ENCODE measurements around the gene OSBPL1A.

The OSBPL1A gene

DNA sequence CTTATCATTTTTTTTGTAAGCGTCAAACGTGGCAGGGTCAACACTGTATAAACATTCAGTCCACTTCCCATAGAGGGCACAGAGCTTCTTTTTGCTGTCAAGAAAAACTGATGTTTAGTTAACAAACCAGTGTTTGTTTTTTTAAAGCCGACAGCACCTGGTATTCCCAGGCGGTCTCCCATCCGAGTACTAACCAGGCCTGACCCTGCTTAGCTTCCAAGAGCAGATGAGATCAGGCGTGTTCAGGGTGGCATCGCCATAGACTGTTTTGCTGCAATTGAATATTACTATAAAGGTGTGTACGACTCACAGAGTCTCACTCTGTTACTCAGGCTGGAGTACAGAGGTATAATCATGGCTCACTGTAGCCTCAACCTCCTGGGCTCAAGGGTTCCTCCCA lies 227.3 kb downstream of the OSBPL1A start:
- no peaks in the 10 kb centered on the region for H3F3A ChIP-seq (ENCODE audit: insufficient read depth)
- H3K27ac ChIP-seq (ENCODE audit: low read depth, low read length): no peak overlapping the region
- no peaks in the 10 kb centered on the region for H3K79me2 ChIP-seq (ENCODE audit: insufficient read depth, low read length)
- no peak for TF ChIP-seq EZH2phosphoT487 (conservative IDR thresholded peaks at IDR 0.05; ENCODE audit: low read length)
- TF ChIP-seq CTCF (IDR thresholded peaks at IDR 0.05; ENCODE audit: insufficient read depth, low read length, poor library complexity, severe bottlenecking): no peak
- no peak overlapping the region for H3K4me3 ChIP-seq (ENCODE audit: insufficient read depth, low read length, poor library complexity, severe bottlenecking)
- no peaks in the 10 kb centered on the region for H3K27me3 ChIP-seq (ENCODE audit: low read length)
- H3K9me3 ChIP-seq (ENCODE audit: insufficient read depth, low read length): no peaks in the 10 kb centered on the region
- H3K36me3 ChIP-seq (ENCODE audit: low read length): no peaks in the 10 kb centered on the region
- no peak overlapping the region for H3K4me2 ChIP-seq (ENCODE audit: low read depth, low read length, poor library complexity, severe bottlenecking)
- no peaks in the 10 kb centered on the region for H3K9me2 ChIP-seq (replicated peaks; ENCODE audit: insufficient read depth, low read length)
- H3K9ac ChIP-seq (ENCODE audit: low read length): no peak overlapping the region
- H4K20me1 ChIP-seq (ENCODE audit: low read depth, low read length): no peaks in the 10 kb centered on the region
- H2AFZ ChIP-seq (ENCODE audit: low read depth, low read length, severe bottlenecking): no peak overlapping the region

DNA sequence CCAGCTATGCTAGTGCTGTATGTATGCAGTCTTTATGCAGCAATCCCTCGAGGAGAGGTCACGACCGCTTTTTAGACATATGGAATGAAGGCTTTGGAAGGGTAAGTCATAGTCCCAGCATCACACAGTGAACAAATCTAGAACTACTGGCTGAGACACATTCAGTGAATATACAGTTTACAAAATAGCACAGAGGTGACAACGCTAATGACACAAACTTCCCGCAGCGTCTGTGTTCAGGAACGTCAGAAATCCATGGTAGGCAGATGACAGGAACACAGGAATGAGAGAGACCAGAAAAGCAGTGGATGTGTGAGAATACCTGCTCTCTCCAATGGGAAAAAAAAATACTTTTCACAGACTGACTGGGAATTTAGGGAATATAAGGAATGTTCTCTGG lies 229.1 kb downstream of the OSBPL1A start:
- no peak overlapping the region for H2AFZ ChIP-seq (ENCODE audit: low read depth, low read length, severe bottlenecking)
- no peak overlapping the region for H3K27ac ChIP-seq (ENCODE audit: low read depth, low read length)
- no peaks in the 10 kb centered on the region for H3K9me3 ChIP-seq (ENCODE audit: insufficient read depth, low read length)
- no peak overlapping the region for H3K4me3 ChIP-seq (ENCODE audit: insufficient read depth, low read length, poor library complexity, severe bottlenecking)
- no peaks in the 10 kb centered on the region for H4K20me1 ChIP-seq (ENCODE audit: low read depth, low read length)
- no peaks in the 10 kb centered on the region for H3K9me2 ChIP-seq (replicated peaks; ENCODE audit: insufficient read depth, low read length)
- no peaks in the 10 kb centered on the region for H3K27me3 ChIP-seq (ENCODE audit: low read length)
- TF ChIP-seq EZH2phosphoT487 (conservative IDR thresholded peaks at IDR 0.05; ENCODE audit: low read length) (no peak), CTCF (IDR thresholded peaks at IDR 0.05; ENCODE audit: insufficient read depth, low read length, poor library complexity, severe bottlenecking) (no peak)
- no peaks in the 10 kb centered on the region for H3K79me2 ChIP-seq (ENCODE audit: insufficient read depth, low read length)
- H3K9ac ChIP-seq (ENCODE audit: low read length): no peak overlapping the region
- H3K36me3 ChIP-seq (ENCODE audit: low read length): no peaks in the 10 kb centered on the region
- no peaks in the 10 kb centered on the region for H3F3A ChIP-seq (ENCODE audit: insufficient read depth)
- H3K4me2 ChIP-seq (ENCODE audit: low read depth, low read length, poor library complexity, severe bottlenecking): no peak overlapping the region

DNA sequence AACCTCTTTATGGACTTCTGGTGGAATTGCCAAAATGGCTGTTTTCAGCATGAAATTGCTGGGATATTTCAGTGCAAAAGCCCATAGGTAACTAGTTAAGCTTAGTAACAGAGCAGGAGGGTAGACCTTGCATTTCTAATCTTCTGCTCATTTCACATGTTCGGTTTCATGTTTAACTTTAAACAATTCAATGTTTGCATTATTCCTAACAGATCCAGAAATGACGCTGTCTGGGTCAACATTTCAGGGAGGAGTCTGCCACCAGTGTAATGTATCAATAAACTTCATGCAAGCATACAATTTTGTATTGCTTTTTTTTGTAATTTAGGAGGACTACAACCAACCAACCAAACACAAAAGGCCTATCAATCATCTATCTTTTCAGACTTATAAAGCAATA lies 236.3 kb downstream of the OSBPL1A start:
- no peaks in the 10 kb centered on the region for H3K36me3 ChIP-seq (ENCODE audit: low read length)
- H3K4me2 ChIP-seq (ENCODE audit: low read depth, low read length, poor library complexity, severe bottlenecking): no peak overlapping the region
- H4K20me1 ChIP-seq (ENCODE audit: low read depth, low read length): no peaks in the 10 kb centered on the region
- H3K9ac ChIP-seq (ENCODE audit: low read length): no peak overlapping the region
- TF ChIP-seq EZH2phosphoT487 (conservative IDR thresholded peaks at IDR 0.05; ENCODE audit: low read length) (no peak), CTCF (IDR thresholded peaks at IDR 0.05; ENCODE audit: insufficient read depth, low read length, poor library complexity, severe bottlenecking) (no peak)
- H3K79me2 ChIP-seq (ENCODE audit: insufficient read depth, low read length): no peaks in the 10 kb centered on the region
- no peak overlapping the region for H3K27ac ChIP-seq (ENCODE audit: low read depth, low read length)
- no peaks in the 10 kb centered on the region for H3K27me3 ChIP-seq (ENCODE audit: low read length)
- H3K4me3 ChIP-seq (ENCODE audit: insufficient read depth, low read length, poor library complexity, severe bottlenecking): no peak overlapping the region
- no peaks in the 10 kb centered on the region for H3K9me2 ChIP-seq (replicated peaks; ENCODE audit: insufficient read depth, low read length)
- H2AFZ ChIP-seq (ENCODE audit: low read depth, low read length, severe bottlenecking): no peak overlapping the region
- no peaks in the 10 kb centered on the region for H3F3A ChIP-seq (ENCODE audit: insufficient read depth)
- no peaks in the 10 kb centered on the region for H3K9me3 ChIP-seq (ENCODE audit: insufficient read depth, low read length)

DNA sequence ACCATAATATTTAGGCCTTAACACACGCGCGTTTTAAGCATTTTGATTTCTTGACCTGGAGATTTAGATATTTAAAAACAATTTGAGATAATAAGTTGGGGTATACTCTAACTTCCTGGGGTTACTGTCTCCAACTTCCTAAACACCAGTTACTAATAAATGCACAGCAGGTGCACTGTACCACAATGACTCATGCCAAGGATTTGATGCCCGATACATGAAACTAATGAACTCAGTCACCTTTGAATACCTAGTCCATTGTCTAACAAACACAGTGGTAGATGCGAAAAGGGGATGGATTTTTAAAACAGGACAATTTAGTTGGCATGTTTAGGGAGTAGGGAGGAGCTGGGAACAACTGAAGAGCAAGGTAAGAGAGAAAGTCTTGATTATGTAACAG lies 237.5 kb downstream of the OSBPL1A start:
- Histone ChIP-seq H3K9me3 (ENCODE audit: insufficient read depth, low read length) (no peaks in the 10 kb centered on the region), H3K9ac (ENCODE audit: low read length) (no peak overlapping the region), H3K27ac (ENCODE audit: low read depth, low read length) (no peak overlapping the region), H3F3A (ENCODE audit: insufficient read depth) (no peaks in the 10 kb centered on the region), H3K4me3 (ENCODE audit: insufficient read depth, low read length, poor library complexity, severe bottlenecking) (no peak overlapping the region), H3K9me2 (replicated peaks; ENCODE audit: insufficient read depth, low read length) (no peaks in the 10 kb centered on the region), H4K20me1 (ENCODE audit: low read depth, low read length) (no peaks in the 10 kb centered on the region), H3K36me3 (ENCODE audit: low read length) (no peaks in the 10 kb centered on the region), H3K79me2 (ENCODE audit: insufficient read depth, low read length) (no peaks in the 10 kb centered on the region), H3K4me2 (ENCODE audit: low read depth, low read length, poor library complexity, severe bottlenecking) (no peak overlapping the region), H2AFZ (ENCODE audit: low read depth, low read length, severe bottlenecking) (no peak overlapping the region), H3K27me3 (ENCODE audit: low read length) (no peaks in the 10 kb centered on the region)
- TF ChIP-seq EZH2phosphoT487 (conservative IDR thresholded peaks at IDR 0.05; ENCODE audit: low read length) (no peak), CTCF (IDR thresholded peaks at IDR 0.05; ENCODE audit: insufficient read depth, low read length, poor library complexity, severe bottlenecking) (no peak)

All from SU-DHL-6 (cell line).